Measurements from ENCODE around the gene NAA10. TPM values are rescaled to one million over a fixed set of nuclear protein-coding genes. Genes with fewer than 3 reads are reported as not detected.

Gene NAA10
- total and polyA plus RNA-seq, 7 donors: 57.4 to 128 (median 84.7) TPM

- H3K9me3 ChIP-seq: no peaks in the 10 kb centered on the region
- peaks cover 0 to 7% (median 2%) of the 10 kb centered on the region in 4 donors for H3K4me1 ChIP-seq
- intact Hi-C loops (cut with DNase I): no loop called here
- TF ChIP-seq CTCF (IDR thresholded peaks at IDR 0.05): no peak
- TF ChIP-seq EP300 (IDR thresholded peaks at IDR 0.05): no peak
- TF ChIP-seq POLR2AphosphoS5 (IDR thresholded peaks at IDR 0.05): no peak
- no peak for TF ChIP-seq POLR2A (IDR thresholded peaks at IDR 0.05)
- no peaks in the 10 kb centered on the region for H3K27me3 ChIP-seq
- no peak for DNase-seq
- H3K36me3 ChIP-seq: peaks cover 11 to 68% (median 37%) of the 10 kb centered on the region in 4 donors
- H3K27ac ChIP-seq: peak overlapping the region in 2 of 4 donors; percentile 37 to 56
- H3K4me3 ChIP-seq: no peak overlapping the region
- WGBS, 2 donors: 93 to 94% methylated on average over 22 of the region's 22 CpGs
Observed at GRCh38 chrX:153960786-153961185, 25.9 kb upstream of the NAA10 start.

GRCh38 chrX:153960077-153960476 lies 25.2 kb upstream of the NAA10 start:
- Histone ChIP-seq H3K4me1 (peaks cover 0 to 9% (median 2%) of the 10 kb centered on the region in 4 donors), H3K4me3 (no peak overlapping the region), H3K27ac (peak overlapping the region in 1 of 4 donors; percentile 56), H3K36me3 (peaks cover 11 to 69% (median 37%) of the 10 kb centered on the region in 4 donors), H3K27me3 (no peaks in the 10 kb centered on the region), H3K9me3 (no peaks in the 10 kb centered on the region)
- intact Hi-C loops (cut with DNase I): no loop called here
- no peak for TF ChIP-seq CTCF (IDR thresholded peaks at IDR 0.05)
- no peak for TF ChIP-seq EP300 (IDR thresholded peaks at IDR 0.05)
- no peak for TF ChIP-seq POLR2A (IDR thresholded peaks at IDR 0.05)
- no peak for TF ChIP-seq POLR2AphosphoS5 (IDR thresholded peaks at IDR 0.05)
- 92 to 96% methylated on average over 16 of the region's 16 CpGs for WGBS, 2 donors
- no peak for DNase-seq

GRCh38 chrX:153959649-153960048 lies 24.8 kb upstream of the NAA10 start:
- no peaks in the 10 kb centered on the region for H3K9me3 ChIP-seq
- TF ChIP-seq CTCF (IDR thresholded peaks at IDR 0.05) (no peak), EP300 (IDR thresholded peaks at IDR 0.05) (no peak), POLR2AphosphoS5 (IDR thresholded peaks at IDR 0.05) (no peak), POLR2A (IDR thresholded peaks at IDR 0.05) (no peak)
- intact Hi-C loops (cut with DNase I): no loop called here
- peaks cover 11 to 69% (median 37%) of the 10 kb centered on the region in 4 donors for H3K36me3 ChIP-seq
- WGBS, 2 donors: 94 to 95% methylated on average over 15 of the region's 15 CpGs
- H3K4me1 ChIP-seq: peaks cover 0 to 11% (median 4%) of the 10 kb centered on the region in 4 donors
- no peaks in the 10 kb centered on the region for H3K27me3 ChIP-seq
- no peak overlapping the region for H3K4me3 ChIP-seq
- peak overlapping the region in 1 of 4 donors; percentile 10 for H3K27ac ChIP-seq
- peak; percentile 59 for DNase-seq

- Histone ChIP-seq H3K27me3 (no peaks in the 10 kb centered on the region), H3K4me3 (no peak overlapping the region), H3K27ac (peak overlapping the region in 3 of 4 donors; percentile 69 to 87 (median 84)), H3K36me3 (peaks cover 11 to 68% (median 35%) of the 10 kb centered on the region in 4 donors), H3K9me3 (no peaks in the 10 kb centered on the region), H3K4me1 (peaks cover 0 to 21% (median 8%) of the 10 kb centered on the region in 4 donors)
- TF ChIP-seq CTCF (IDR thresholded peaks at IDR 0.05) (no peak), POLR2A (IDR thresholded peaks at IDR 0.05) (no peak), POLR2AphosphoS5 (IDR thresholded peaks at IDR 0.05) (no peak)
- intact Hi-C loops (cut with DNase I): no loop called here
- DNase-seq: peak; percentile 62
- 90 to 97% methylated on average over 14 of the region's 14 CpGs for WGBS, 2 donors
Observed at GRCh38 chrX:153958605-153959004, 23.8 kb upstream of the NAA10 start.

GRCh38 chrX:153957224-153957623 lies 22.4 kb upstream of the NAA10 start:
- peak overlapping the region in 3 of 4 donors; percentile 69 to 87 (median 84) for H3K27ac ChIP-seq

More at GRCh38 chrX:153957224-153957623, 22.4 kb upstream of the NAA10 start:
- H3K4me1 ChIP-seq: peaks cover 0 to 34% (median 17%) of the 10 kb centered on the region in 4 donors
- no peaks in the 10 kb centered on the region for H3K9me3 ChIP-seq
- intact Hi-C loops (cut with DNase I): no loop called here
- 88 to 91% methylated on average over 17 of the region's 17 CpGs for WGBS, 2 donors
- peaks cover 11 to 60% (median 33%) of the 10 kb centered on the region in 4 donors for H3K36me3 ChIP-seq
- no peak overlapping the region for H3K4me3 ChIP-seq
- TF ChIP-seq EP300 (IDR thresholded peaks at IDR 0.05) (no peak), POLR2A (IDR thresholded peaks at IDR 0.05) (no peak), CTCF (IDR thresholded peaks at IDR 0.05) (no peak), POLR2AphosphoS5 (IDR thresholded peaks at IDR 0.05) (no peak)
- no peak for DNase-seq
- no peaks in the 10 kb centered on the region for H3K27me3 ChIP-seq
